Measurements from ENCODE around the gene CXCR5.

The CXCR5 gene

DNA sequence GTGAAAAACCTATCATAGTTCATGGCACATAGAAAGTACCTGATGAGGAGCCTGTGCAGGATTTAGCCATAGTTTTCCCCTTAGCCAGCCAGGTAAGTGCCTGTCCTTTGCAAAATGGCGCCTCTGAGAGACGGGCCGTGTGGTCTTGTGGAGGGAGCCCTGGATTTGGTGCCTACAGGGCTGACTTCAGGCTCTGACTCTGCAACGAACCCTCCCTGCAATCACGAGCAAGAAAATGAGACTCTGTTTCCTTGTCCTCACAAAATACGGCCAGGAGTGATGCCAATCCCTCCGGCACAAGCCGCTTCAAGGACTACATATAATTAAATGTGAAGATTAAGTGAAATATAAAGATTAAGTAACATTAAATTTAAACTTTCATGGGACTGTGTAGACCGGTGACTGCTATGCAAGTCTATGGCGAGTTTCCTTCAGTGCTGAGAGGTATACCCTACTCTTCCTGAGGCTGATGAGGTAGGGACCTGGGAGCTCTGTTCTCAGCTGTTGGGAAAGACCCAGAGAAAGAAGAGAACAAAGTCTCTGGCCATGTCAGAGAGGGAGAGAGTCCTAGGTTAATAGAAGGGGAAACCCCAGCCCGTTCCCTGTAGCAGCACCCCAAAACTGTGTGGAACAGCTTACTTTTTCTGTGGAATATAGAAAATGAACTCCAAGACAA is 6.1 kb upstream of the CXCR5 start:
- no peak overlapping the region for H3K4me3 ChIP-seq
- TF ChIP-seq, protein P1, sequence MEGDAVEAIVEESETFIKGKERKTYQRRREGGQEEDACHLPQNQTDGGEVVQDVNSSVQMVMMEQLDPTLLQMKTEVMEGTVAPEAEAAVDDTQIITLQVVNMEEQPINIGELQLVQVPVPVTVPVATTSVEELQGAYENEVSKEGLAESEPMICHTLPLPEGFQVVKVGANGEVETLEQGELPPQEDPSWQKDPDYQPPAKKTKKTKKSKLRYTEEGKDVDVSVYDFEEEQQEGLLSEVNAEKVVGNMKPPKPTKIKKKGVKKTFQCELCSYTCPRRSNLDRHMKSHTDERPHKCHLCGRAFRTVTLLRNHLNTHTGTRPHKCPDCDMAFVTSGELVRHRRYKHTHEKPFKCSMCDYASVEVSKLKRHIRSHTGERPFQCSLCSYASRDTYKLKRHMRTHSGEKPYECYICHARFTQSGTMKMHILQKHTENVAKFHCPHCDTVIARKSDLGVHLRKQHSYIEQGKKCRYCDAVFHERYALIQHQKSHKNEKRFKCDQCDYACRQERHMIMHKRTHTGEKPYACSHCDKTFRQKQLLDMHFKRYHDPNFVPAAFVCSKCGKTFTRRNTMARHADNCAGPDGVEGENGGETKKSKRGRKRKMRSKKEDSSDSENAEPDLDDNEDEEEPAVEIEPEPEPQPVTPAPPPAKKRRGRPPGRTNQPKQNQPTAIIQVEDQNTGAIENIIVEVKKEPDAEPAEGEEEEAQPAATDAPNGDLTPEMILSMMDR (IDR thresholded peaks at IDR 0.05) = no peak
- DNase-seq (ENCODE audit: low spot score) = no peak
- no peak overlapping the region for H3K27ac ChIP-seq

DNA sequence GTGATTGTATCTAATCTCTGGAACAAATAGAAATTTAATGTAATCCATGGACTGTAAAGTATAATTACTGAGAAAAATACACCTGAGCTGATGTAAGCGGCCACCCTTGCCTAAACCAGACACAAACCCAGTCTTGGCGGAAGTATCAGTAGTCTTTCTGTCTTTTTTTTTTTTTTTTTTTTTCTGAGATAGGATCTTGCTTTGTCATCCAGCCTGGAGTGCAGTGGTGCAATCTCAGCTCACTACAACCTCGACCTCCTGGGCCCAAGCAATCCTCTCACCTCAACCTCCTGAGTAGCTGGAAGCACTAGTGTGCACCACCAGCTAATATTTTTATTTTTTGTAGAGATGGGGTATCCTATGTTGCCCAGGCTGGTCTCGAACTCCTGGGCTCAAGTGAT is 5.5 kb upstream of the CXCR5 start:
- TF ChIP-seq, protein P1 (IDR thresholded peaks at IDR 0.05) = no peak
- Histone ChIP-seq H3K4me3 (no peak overlapping the region), H3K27ac (no peak overlapping the region)
- no peak for DNase-seq (ENCODE audit: low spot score)

DNA sequence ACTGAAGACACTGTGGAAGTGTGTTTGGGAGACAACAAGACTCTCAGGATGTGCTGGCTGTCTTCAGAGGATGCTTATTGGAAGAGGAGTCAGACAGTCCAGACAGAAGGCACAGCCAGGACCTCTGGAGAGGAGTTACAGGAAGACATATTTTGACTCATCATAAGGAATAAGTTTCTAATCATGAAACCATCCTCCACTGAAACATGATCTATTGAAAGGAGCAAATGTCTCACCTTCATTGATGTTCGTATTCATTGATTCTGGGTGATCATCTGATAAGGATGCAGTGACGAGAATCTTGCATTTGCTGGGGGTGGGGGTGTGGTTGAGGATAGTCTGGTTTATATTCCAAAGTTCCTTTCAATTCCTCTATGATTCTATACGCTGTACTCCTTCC is 2.5 kb upstream of the CXCR5 start:
- TF ChIP-seq, protein P1 (IDR thresholded peaks at IDR 0.05) = no peak
- H3K4me3 ChIP-seq = no peak overlapping the region
- H3K27ac ChIP-seq = no peak overlapping the region
- DNase-seq (ENCODE audit: low spot score) = no peak

DNA sequence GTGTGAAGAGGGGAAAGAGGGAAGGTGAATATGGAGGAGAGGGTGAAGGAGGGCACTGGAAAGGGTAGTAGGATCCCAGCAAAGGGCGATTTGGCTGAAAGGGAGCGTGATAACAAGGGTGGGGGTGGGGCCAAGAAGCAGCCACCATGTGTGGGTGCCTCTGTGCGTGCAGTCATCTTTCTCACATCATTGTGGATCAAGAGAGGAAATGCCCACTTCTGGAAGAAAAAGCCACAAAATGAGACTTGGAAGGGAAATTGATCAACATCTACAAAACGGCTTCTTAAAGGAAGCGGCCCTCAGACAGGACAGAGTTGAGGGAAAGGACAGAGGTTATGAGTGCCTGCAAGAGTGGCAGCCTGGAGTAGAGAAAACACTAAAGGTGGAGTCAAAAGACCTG is 1.2 kb upstream of the CXCR5 start:
- H3K27ac ChIP-seq = peak overlapping the region; percentile 5 to 55
- DNase-seq (ENCODE audit: low spot score) = no peak
- no peak overlapping the region for H3K4me3 ChIP-seq
- TF ChIP-seq, protein P1 (IDR thresholded peaks at IDR 0.05) = no peak

DNA sequence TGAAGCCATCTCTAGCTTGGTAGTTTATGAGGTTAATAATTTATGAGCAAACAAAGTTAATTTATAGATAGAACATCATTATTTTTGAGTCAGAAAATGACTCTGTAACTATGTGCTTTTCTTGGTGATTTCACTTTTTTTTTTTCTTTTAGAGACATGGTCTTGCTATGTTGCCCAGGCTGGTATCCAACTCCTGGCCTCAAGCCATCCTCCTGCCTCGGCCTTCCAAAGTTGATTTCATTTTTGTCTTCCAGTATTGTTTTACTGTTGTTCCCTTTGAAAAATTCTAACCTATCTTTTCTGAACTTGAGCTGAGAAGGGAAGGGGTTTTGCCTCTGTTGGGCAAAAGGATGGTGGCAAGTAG is 706 bp upstream of the CXCR5 start:
- DNase-seq (ENCODE audit: low spot score) = no peak
- Histone ChIP-seq H3K27ac (peak overlapping the region; percentile 31 to 55), H3K4me3 (no peak overlapping the region)
- TF ChIP-seq, protein P1 (IDR thresholded peaks at IDR 0.05) = no peak

DNA sequence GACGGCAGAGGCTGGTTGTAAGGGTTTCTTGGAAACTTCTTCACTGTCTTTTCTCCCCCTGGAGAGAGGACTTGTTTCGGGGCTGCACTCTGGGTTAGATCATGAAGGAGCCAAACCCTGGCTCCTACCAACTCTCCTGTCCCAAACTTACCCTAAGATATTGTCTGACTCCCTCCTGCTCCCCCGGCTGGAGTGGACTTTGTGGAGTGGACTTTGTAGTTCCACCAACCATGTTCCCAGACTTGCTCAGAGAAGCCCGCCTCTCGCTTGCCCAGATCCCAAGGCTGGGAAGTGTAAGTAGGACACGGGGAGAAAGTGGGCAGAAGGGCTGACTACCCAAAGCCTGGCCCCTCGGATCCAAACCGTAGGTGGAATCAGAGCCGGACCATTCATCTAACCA is 1.2 kb downstream of the CXCR5 start:
- DNase-seq (ENCODE audit: low spot score) = no peak
- peak overlapping the region; percentile 9 to 21 for H3K27ac ChIP-seq
- no peak overlapping the region for H3K4me3 ChIP-seq
- TF ChIP-seq, protein P1 (IDR thresholded peaks at IDR 0.05) = no peak

DNA sequence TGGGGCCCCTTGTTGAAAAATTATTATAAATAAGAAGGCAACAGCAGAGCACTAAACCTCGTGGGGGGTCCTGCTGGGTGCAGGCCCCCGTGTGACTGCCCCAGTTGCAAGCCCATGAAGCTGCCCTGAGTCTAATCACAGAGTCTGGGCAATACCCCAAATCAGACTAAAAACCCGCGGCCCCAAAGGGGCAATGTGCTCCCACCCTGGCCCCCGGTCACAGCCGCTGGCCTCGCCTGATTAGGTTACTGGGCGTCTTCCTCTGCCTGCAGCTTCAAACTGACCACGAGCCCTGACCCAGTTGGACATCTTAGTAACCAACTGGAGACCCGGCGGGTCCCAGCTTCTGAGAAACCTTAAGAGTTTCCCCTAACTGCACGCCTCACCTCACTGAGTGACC is 1.6 kb downstream of the CXCR5 start:
- peak overlapping the region; percentile 57 to 95 for H3K27ac ChIP-seq
- TF ChIP-seq, protein P1 (IDR thresholded peaks at IDR 0.05) = no peak
- H3K4me3 ChIP-seq = no peak overlapping the region
- DNase-seq (ENCODE audit: low spot score) = no peak
